Glomerular visceral epithelial cell (primary cell): Measurements from ENCODE around the gene ROR2.

ENCODE experiments used
- DNase-seq: peaks from one replicate; pipeline ENCODE4 v3.0.0-alpha.2; 2016; ENCODE audit errors: extremely low spot score

ROR2 gene

GRCh38 chr9:91900797-91901177 lies 49.2 kb downstream of the ROR2 start:
- no peak for DNase-seq

- no peak for DNase-seq
Measured at GRCh38 chr9:91900055-91900796, 49.8 kb downstream of the ROR2 start.

- DNase-seq: no peak
Measured at GRCh38 chr9:91899594-91899993, 50.4 kb downstream of the ROR2 start.

- no peak for DNase-seq
Measured at GRCh38 chr9:91899219-91899563, 50.8 kb downstream of the ROR2 start.

DNA sequence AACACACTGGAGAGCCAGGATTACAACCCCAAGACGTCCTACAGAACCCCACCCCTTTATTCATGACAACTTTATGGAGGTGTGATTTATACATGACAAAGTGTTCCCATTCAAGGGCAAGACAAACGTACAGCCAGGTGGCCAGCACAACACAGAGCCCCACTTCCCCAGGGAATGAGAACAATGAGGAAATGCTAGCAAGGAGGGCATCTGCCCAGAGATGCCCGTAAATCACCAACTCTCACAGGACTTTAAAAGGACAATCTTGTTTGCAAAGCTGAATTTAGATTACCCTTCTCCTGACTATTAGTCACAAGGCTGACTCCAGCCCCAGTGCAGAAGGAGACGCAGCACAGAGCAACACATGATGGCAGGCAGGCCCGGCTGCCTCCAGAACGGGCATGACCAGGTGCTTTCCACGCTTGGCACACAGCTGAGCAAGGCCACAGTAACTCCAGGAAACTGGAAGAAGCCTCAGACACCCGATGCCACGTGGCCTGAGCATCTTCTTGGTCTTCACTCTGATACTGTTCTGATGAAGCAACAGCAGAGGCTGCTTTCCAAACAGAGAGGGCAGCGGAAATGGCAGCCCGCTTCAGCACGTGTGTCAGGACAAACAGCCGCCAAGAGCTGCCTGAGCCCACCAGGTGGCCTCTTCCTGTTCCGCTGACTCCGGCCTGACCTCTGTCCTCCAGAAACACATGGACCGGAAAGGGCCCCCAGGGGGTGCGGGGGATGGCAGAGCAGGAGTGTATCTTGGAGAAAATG lies 51.4 kb downstream of the ROR2 start:
- no peak for DNase-seq

DNA sequence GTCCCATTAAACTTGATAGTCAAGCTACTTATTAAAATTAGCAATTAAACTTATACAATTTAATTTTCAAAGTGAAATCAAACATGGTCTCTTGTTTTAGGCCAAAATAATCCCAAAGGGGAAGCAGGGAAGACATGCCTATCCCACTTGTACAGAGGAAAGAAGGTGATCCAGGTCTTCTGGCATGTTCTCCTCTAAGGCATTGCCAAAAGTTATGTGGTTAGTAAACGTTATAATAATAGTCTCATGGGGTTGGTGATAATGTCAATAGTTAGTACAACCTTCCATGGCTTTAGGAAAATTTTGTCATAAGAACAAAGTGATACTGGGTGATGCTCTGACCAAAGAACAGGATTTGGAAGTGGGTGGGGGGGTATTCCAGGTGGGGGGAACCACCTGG lies 52.8 kb downstream of the ROR2 start:
- DNase-seq: no peak

GRCh38 chr9:91896513-91897121 lies 53.4 kb downstream of the ROR2 start:
- DNase-seq: peak; percentile 51

DNA sequence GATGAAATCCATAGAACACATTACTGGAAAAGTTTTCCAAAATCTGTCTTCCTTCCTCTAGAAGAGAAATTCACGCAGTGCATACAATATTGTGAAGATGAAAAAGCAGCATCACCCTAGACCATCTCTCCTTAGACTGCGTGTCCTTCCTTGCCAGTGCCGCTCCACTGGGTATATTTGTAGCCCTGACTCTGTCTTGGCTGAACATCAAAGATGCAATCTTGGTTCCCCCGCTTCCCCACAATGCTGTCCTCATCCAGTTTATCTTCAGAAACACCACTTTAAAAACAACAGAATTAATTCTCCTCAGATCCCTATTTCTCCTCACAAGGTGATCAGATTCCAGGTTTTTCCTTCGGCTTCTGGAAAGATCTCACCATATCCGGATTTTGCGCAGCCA lies 53.9 kb downstream of the ROR2 start:
- DNase-seq: no peak

DNA sequence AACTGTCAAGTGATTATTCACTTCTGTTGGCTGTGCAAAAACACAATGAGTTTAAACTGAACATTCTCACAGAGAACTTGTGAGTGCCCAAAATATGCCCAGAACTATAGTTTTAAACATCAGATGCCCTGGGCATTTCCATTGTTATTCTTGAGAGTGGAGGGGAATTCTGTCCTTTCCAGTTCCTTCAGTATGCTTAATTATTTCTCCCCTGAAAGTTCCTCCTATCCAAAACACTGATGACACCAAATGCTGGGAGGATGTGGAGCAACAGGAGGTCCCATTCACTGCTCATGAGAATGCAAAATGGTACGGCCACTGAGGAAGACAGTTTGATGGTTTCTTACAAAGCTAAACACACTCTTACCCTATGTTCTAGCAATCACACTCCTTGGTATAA lies 55.5 kb downstream of the ROR2 start:
- no peak for DNase-seq

DNA sequence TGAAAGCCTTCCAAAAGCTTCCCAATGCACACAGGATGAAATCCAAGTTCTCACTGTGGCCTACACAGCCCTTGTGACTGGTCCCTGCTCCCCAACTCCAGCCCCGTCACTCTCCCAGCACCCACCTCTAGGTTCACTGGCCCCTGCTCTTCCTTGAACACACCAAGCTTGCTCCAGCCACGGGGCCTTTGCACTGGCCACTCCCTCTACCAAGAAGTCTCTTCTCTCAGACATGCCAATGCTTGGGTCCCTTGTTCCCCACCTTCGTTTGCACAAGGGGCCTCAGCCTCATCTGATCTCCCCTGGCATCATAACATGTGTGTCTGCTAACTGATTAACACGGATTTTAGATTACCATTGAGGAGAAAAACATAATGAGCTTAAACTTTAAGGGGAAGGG lies 56.0 kb downstream of the ROR2 start:
- DNase-seq: no peak

GRCh38 chr9:91891915-91892314 lies 58.1 kb downstream of the ROR2 start:
- no peak for DNase-seq

DNA sequence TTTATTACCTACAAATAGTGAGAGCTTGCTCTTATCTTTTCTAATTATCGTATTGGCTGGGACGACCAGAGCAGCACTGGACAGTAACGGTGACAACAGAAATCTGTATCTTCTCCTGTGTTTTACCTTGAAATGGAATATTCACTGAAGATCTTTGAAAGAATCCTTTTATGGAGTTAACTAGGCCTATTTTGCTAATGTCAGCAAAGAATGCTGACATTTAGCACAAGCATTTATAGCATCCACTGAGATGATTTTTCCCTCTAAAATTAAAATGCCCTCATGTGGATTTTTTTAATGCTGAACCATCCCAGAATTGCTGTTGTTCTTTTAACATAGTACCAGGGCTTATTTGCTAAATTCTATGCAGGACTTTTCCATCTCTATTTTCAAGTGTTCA lies 59.4 kb downstream of the ROR2 start:
- no peak for DNase-seq

DNA sequence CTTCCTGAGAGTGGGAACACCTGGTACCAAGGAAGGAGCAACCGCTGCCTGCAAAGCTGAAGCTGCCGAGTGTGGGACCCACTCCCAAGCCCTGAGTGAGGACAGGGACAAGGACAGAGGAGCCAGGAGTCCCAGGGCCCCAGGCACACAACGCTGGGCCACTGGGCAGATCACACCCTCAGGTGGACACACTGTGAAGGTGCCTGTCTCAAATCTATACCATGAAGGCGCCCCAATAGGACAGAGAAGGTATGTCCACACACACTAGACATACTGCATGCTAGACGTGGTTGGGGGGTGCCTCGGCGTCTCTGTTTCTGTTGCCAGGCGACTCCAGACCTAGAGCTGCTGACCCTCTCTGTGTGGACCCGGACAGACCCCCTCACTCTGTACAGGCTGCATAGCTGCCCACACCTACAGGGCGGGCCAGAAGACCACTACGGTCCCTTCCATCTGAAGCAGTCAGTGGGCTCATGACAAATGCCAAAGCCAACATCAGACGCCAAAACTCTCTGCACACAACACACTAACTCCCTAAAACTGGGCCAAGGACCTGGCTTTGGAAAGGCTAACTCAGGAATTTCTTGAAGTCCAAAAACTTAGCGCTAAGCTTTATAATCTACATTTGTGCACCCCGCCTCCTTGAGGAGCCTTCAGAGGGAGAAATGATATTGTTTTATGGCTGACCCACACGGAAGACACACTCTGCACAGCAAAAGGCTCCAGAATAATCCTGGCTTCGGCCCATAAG lies 60.7 kb downstream of the ROR2 start:
- DNase-seq: no peak

DNA sequence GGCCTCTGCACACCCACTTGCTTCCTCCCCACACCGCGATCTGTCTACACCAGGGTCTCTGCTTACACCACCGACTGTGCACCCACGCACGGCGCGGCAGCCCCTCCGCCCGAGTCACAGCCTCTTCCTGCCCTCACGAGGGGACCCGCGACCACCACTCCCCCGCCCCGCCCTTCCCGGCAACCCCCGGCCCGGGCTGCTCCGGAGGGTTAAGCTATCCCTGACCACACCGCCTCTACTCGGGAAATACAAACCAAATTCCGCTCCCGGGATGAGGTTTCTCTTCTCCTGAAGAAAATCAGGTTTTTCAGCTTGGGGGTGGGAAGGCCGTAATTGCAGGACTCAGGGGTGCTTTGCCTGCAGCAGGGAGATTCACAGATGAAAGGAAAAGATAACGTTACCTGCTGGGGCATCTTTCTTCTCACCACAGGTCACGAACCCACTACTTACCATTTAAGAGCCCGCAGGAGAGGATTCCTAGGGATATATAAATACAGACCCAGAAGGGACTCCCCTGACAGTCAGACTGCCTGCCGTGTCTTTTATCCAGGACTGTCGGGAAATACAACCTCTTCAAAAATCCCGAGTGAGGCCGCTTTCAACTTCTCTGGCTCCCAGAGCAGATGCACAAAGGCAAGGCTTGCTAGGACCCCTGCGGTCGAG lies 63.5 kb downstream of the ROR2 start:
- DNase-seq: no peak

DNA sequence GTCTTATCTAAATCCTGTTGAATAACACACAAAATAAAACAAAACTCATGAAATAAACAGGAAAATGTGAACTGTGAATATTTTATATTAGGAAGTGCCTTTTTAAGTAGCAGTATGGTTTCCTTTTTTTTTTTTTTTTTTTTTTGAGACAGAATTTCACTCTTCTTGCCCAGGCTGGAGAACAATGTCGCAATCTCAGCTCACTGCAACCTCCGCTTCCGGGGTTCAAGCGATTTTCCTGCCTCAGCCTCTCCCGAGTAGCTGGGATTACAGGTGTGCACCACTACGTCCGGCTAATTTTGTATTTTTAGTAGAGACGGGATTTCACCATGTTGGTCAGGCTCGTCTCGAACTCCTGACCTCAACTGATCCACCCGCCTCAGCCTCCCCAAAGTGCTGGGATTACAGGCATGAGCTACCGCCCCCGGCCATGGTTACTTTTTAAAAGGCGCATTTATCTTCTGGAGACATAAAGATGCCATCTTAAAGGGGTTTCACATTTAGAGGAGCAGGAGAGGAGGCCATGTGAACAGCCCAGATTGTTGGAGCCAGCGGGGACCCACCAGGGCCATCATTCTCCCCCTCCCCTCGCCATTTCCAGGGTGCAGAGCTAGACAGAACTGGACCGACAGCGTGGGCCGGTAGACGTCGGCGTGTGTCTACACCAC lies 64.1 kb downstream of the ROR2 start:
- no peak for DNase-seq

DNA sequence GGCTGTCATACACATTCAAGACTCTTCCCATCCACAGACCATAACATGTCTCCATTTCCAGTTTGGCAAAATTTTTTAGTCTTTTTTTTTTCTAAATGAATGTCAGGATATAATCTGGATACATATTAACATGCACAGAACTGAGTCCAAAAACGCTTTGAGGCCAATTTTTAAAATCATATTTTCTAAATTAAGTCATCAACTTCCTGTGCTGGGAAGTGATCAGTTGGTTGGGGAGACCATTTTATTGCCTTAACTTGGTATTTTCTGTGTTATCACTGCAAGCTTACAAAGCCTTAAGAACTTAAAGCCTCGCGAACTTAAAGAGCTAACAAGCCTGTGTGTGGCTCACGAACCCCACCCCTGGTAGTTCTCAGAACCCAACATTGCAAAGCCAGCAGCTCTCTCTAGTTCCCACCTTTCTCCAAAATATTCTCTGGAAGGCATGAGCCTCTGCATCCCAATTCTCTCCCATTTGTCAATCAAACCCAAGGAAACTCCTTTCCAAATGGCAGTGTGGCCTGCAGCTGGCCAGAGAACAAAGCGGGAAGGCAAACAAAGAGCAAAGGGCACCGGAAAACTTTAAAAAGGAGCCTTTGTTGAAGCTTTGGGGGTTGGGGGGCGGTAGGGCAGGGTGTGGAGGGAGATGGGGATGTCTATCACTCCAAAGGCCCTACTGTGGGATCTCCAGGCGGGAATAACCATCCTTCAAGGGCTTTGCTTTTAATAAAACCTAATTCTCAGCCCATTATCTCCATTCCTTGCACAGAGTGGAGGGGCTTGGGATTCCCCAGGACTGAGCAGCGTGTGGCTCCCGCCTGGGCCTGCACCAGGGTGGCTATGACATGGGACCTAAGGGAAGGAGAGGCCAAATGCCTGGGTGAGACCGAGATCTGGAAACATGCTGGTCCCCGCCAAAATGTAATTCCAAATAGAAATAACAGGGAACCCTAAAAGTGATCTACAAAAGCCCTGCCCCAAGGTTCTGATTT lies 65.0 kb downstream of the ROR2 start:
- DNase-seq: no peak

- DNase-seq: no peak
Measured at GRCh38 chr9:91884153-91884552, 65.9 kb downstream of the ROR2 start.

DNA sequence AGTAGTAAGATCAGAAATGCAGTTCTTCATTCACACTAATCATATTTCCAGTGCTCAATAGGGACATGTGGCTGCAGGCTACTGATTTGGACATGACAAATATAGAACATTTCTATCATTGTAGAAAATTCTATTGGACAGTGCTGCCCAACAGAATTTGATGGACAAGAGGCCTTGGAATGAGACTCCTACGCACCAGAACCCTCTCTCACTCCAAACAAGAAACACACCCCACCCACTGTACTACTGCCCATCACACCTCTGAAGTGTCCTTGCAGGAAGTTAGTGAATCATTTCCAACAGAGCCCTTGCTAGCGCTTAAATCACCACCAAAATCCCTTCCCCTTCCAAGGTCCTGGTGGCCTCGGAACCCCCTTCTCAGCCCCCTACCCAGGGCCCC lies 66.5 kb downstream of the ROR2 start:
- DNase-seq: no peak

- no peak for DNase-seq
Measured at GRCh38 chr9:91882627-91883026, 67.4 kb downstream of the ROR2 start.

GRCh38 chr9:91880378-91880972 lies 69.6 kb downstream of the ROR2 start:
- no peak for DNase-seq
